Body of pancreas (tissue), 4 donors: ENCODE data around the gene IGF2BP1.

Source experiments
- POLR2A ChIP-seq, 3 donors: fragments of 450-650 bp; IDR thresholded peaks; one replicate each; pipeline ENCODE4 v1.6.1; 2016; ENCODE audit warnings: antibody characterized with exemption in 3 of 3, mild to moderate bottlenecking in 2 of 3
- TF ChIP-seq, protein P1 (sequence below), 7 experiments: fragments of 450-650 bp in 4 of 7; fragments of 200-600 bp in 3 of 7; sonication (generic) in 3 of 7; IDR thresholded peaks; one replicate each; pipeline ENCODE4 v1.5.1; 2016 to 2019; ENCODE audit warnings: antibody characterized with exemption in 7 of 7

DNA sequence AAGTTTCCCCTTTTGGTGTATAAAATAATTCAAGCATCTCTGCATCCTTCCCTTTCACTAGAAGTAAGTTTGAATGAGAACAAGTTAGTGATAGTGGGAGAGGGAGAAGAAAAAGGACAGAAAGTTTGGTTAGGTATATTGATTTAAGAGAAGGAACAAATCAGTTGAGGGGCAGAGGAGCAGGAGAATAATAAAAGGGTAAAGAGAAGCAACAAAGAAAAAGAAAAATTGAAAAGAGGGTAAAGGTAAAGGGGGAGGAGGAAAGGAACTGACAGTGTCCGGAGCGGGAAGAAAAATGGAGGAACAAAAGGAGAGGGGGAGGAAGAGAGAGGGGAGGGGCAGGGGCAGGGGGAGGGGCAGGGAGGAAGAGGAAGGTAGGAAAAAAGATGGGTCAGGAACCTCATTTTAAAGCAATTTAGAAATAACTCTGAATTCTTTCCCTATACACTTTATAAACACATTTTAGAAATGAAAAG is 6.3 kb upstream of the IGF2BP1 start:
- TF ChIP-seq, protein P1, sequence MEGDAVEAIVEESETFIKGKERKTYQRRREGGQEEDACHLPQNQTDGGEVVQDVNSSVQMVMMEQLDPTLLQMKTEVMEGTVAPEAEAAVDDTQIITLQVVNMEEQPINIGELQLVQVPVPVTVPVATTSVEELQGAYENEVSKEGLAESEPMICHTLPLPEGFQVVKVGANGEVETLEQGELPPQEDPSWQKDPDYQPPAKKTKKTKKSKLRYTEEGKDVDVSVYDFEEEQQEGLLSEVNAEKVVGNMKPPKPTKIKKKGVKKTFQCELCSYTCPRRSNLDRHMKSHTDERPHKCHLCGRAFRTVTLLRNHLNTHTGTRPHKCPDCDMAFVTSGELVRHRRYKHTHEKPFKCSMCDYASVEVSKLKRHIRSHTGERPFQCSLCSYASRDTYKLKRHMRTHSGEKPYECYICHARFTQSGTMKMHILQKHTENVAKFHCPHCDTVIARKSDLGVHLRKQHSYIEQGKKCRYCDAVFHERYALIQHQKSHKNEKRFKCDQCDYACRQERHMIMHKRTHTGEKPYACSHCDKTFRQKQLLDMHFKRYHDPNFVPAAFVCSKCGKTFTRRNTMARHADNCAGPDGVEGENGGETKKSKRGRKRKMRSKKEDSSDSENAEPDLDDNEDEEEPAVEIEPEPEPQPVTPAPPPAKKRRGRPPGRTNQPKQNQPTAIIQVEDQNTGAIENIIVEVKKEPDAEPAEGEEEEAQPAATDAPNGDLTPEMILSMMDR (IDR thresholded peaks at IDR 0.05), result no peak
- TF ChIP-seq POLR2A (IDR thresholded peaks at IDR 0.05), result no peak
